ENCODE data around the gene TBXAS1. TPM values are rescaled to one million over a fixed set of nuclear protein-coding genes. Genes with fewer than 3 reads are reported as not detected.

The TBXAS1 gene
- total and polyA plus RNA-seq, 4 donors, result 19.6 to 126 (median 55.2) TPM

GRCh38 chr7:139821349-139822105 lies 7.5 kb upstream of the TBXAS1 start:
- Histone ChIP-seq H3K27ac (ENCODE audit: low read depth in 1 of 2, low read length in 1 of 2) (no peak overlapping the region), H3K27me3 (ENCODE audit: control insufficient read depth in 3 of 3, insufficient read depth in 3 of 3, low read length in 2 of 3) (no peaks in the 10 kb centered on the region), H3K4me3 (no peak overlapping the region), H3K36me3 (ENCODE audit: control insufficient read depth in 4 of 4, insufficient read depth in 4 of 4, low read length in 4 of 4) (no peaks in the 10 kb centered on the region), H3K9me3 (ENCODE audit: control insufficient read depth in 4 of 4, insufficient read depth in 3 of 4, low read length in 3 of 4) (no peaks in the 10 kb centered on the region), H3K9ac (ENCODE audit: insufficient read depth in 1 of 2, low read length in 2 of 2) (no peak overlapping the region), H3K4me1 (ENCODE audit: control insufficient read depth in 5 of 5, insufficient read depth in 5 of 5, low read length in 5 of 5) (peaks cover 0 to 44% (median 4%) of the 10 kb centered on the region in 5 donors)
- WGBS, 2 donors, result 55 to 69% methylated on average over 14 of the region's 14 CpGs
- DNase-seq, result peak; percentile 38 to 61 (median 56)
- no peak for ATAC-seq (ENCODE audit: insufficient read depth, low FRiP score)
- TF ChIP-seq CTCF (IDR thresholded peaks at IDR 0.05; ENCODE audit: control extremely low read depth, extremely low read depth), result no peak

- Histone ChIP-seq H3K4me1 (ENCODE audit: control insufficient read depth in 5 of 5, insufficient read depth in 5 of 5, low read length in 5 of 5) (peaks cover 0 to 44% (median 4%) of the 10 kb centered on the region in 5 donors), H3K27me3 (ENCODE audit: control insufficient read depth in 3 of 3, insufficient read depth in 3 of 3, low read length in 2 of 3) (no peaks in the 10 kb centered on the region), H3K36me3 (ENCODE audit: control insufficient read depth in 4 of 4, insufficient read depth in 4 of 4, low read length in 4 of 4) (no peaks in the 10 kb centered on the region), H3K27ac (ENCODE audit: low read depth in 1 of 2, low read length in 1 of 2) (no peak overlapping the region), H3K9me3 (ENCODE audit: control insufficient read depth in 4 of 4, insufficient read depth in 3 of 4, low read length in 3 of 4) (no peaks in the 10 kb centered on the region), H3K9ac (ENCODE audit: insufficient read depth in 1 of 2, low read length in 2 of 2) (no peak overlapping the region), H3K4me3 (no peak overlapping the region)
- 96 to 97% methylated on average over 9 of the region's 9 CpGs for WGBS, 2 donors
- ATAC-seq (ENCODE audit: insufficient read depth, low FRiP score) (no peak), DNase-seq (no peak)
- TF ChIP-seq CTCF (IDR thresholded peaks at IDR 0.05; ENCODE audit: control extremely low read depth, extremely low read depth), result no peak
These were observed 6.2 kb upstream of the TBXAS1 start for GRCh38 chr7:139822855-139823254.

- DNase-seq (peak; percentile 92 to 97 (median 97)), ATAC-seq (ENCODE audit: insufficient read depth, low FRiP score) (no peak)
- Histone ChIP-seq H3K4me1 (ENCODE audit: control insufficient read depth in 5 of 5, insufficient read depth in 5 of 5, low read length in 5 of 5) (peaks cover 0 to 48% (median 5%) of the 10 kb centered on the region in 5 donors), H3K9me3 (ENCODE audit: control insufficient read depth in 4 of 4, insufficient read depth in 3 of 4, low read length in 3 of 4) (no peaks in the 10 kb centered on the region), H3K4me3 (no peak overlapping the region), H3K36me3 (ENCODE audit: control insufficient read depth in 4 of 4, insufficient read depth in 4 of 4, low read length in 4 of 4) (no peaks in the 10 kb centered on the region), H3K9ac (ENCODE audit: insufficient read depth in 1 of 2, low read length in 2 of 2) (no peak overlapping the region), H3K27ac (ENCODE audit: low read depth in 1 of 2, low read length in 1 of 2) (peak overlapping the region in 1 of 2 donors; percentile 35), H3K27me3 (ENCODE audit: control insufficient read depth in 3 of 3, insufficient read depth in 3 of 3, low read length in 2 of 3) (no peaks in the 10 kb centered on the region)
- 73 to 80% methylated on average over 8 of the region's 8 CpGs for WGBS, 2 donors
- TF ChIP-seq CTCF (IDR thresholded peaks at IDR 0.05; ENCODE audit: control extremely low read depth, extremely low read depth), result no peak
These were observed 5.0 kb upstream of the TBXAS1 start for GRCh38 chr7:139823959-139824521.
